ENCODE results near the gene CYB5B.

Gene CYB5B

GRCh38 chr16:69448470-69449193, 24.2 kb downstream of the CYB5B start:
- peak; percentile 48 to 77 for DNase-seq

- DNase-seq = no peak
These were observed 26.7 kb downstream of the CYB5B start for GRCh38 chr16:69451166-69451565.

- DNase-seq = no peak
These were observed 29.5 kb downstream of the CYB5B start for GRCh38 chr16:69453936-69454335.

GRCh38 chr16:69463876-69464275, 39.5 kb downstream of the CYB5B start:
- DNase-seq = no peak

GRCh38 chr16:69465083-69465721, 40.8 kb downstream of the CYB5B start:
- DNase-seq = no peak

- DNase-seq = no peak
These were observed 41.5 kb downstream of the CYB5B start for GRCh38 chr16:69465881-69466280.

DNA sequence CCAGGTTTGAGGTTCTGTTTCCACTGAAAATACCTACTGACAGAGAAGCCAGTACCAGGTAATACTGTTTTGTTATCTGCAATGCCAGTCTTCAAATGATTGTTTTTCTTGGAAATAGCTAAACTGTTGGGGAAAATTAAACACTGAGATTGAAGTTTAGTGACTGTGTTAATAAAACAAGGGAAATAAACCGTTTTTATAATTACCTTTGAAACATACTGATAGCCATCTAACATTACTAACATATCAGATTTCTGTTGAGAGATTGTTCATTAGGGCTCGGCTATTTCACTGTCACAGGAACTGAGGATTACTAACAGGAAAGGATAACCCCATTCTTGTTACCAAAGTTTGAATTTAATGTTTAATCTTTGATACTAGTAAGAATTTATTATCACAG, 42.1 kb downstream of the CYB5B start:
- no peak for DNase-seq

GRCh38 chr16:69467080-69467479, 42.7 kb downstream of the CYB5B start:
- no peak for DNase-seq

DNA sequence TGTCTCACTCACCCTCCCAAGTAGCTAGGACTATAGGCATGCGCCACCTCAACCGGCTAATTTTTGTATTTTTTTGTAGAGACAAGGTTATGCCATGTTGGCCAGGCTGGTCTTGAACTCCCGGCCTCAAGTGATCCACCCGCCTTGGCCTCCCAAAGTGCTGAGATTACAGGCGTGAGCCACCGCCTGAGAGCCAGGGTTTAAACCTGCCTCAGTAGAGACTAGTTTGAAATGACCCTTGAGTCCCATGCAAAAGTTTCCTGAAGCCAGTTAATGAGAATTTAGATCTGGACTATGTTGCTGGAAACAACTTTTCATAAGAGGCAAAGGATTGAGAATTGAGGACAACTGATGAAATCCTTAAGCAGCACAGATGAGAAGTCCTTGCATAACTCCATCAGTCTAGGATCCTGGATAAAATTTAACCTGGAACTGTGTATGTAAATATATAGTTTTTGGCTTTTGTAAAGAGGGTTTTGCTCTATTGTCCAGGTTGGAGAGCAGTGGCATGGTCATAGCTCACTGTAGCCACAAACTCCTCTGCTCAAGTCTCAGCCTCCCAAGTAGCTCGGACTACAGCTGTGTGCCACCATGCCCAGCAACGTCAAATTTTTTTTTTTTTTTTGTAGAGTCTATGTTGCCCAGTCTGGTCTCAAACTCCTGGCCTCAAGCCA, 43.2 kb downstream of the CYB5B start:
- DNase-seq = no peak

- no peak for DNase-seq
These were observed 45.6 kb downstream of the CYB5B start for GRCh38 chr16:69469807-69470561.

DNA sequence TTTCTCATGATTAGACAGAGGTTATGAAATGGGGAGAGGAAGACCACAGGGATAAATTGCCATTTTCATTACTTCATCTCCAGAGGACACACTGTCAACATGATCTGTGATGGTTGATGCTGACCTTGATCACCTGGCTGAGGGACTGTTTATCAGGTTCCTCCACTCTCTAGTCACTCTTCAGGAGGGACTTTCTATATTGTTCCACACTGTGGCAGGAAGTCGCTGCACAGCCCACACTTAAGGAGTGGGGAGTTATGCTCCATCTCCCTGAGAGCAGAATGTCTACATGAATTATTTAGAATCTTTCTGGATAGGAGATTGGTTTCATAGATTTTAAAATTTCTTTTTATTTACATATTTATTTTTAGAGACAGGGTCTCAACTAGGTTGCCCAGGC, 46.7 kb downstream of the CYB5B start:
- no peak for DNase-seq

DNA sequence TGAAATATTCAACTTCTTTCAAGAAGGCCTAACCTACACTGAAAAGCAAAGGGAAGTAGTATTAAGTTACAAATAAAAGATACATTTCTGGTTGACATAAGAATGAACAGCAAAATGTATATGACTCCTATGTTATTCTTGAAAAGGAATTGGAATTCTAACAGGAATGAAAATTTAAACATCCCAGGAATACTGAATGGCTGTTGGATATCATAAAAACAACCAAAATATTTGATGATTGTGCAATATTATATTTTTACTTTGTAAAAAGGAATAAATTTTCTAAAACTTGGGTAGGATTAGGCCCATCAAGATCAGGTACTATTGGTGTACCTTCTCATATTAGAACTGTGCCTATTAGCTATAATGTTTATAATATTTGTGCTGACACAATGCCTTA, 50.0 kb downstream of the CYB5B start:
- DNase-seq = no peak

DNA sequence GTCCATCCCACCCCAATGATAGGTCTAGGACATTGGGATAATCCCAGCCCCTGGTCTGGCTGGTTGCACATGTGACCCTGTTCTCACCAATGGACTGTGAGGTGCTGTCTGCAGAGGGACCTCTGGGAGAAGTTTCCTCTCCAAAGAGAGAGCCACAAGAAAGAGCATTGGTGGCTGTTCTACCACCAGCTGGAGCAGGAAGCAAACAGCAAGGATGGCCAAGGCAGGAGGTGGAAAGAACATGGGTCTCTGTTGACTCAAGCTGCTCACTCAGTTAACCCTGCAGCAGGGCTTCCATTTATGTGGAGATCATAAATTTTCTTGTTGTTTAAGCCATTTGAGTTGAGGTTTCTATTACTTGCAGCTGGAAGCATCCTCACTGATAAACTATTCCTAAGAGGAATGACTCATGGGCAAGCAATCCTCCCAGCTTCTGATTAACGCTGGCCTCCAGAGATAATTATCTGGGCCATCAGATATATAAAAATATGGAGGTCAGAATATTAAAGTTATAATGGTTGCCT, 52.6 kb downstream of the CYB5B start:
- no peak for DNase-seq

DNA sequence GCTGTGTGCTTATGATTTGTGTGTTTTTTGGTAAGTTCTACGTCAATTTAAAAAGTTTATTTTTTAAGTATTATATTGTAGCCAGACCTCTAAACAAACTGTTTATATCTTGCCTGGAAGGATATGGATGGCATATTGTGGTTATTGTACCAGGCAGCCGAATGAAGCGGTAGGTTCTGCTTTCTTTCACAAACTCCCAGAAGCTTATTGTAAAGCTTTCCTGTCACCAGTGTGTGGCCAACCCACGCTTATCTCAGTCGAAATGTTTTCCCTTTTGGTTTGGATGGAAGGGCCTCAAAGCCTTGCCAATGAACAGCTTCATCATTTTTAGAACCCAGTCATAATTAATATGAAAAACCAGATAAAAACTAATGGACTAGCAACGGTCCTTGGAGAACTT, 53.1 kb downstream of the CYB5B start:
- DNase-seq = no peak

- no peak for DNase-seq
These were observed 54.3 kb downstream of the CYB5B start for GRCh38 chr16:69478685-69479084.

GRCh38 chr16:69479775-69480174, 55.4 kb downstream of the CYB5B start:
- no peak for DNase-seq

DNA sequence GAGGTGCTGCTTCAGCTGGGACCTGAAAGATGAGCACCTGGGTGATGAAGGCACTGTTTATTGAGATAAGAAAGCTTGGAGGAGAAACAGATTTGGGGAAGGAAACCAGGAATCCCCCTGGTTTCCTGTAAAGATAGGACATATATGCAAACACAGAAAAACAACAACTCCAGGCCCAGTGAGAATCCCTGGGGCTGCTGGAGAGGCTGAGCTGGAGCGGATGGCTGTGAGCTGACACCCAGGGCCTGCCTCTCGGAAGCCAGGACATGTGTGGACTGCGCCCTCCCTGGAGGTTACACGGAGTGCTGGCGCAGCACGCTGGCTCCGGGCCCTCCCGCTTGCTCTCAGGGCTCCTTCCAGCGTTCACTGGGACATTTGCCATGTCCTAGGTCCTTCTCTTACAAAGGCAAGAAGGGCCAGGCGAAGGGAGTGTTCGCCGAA, 57.5 kb downstream of the CYB5B start:
- no peak for DNase-seq

DNA sequence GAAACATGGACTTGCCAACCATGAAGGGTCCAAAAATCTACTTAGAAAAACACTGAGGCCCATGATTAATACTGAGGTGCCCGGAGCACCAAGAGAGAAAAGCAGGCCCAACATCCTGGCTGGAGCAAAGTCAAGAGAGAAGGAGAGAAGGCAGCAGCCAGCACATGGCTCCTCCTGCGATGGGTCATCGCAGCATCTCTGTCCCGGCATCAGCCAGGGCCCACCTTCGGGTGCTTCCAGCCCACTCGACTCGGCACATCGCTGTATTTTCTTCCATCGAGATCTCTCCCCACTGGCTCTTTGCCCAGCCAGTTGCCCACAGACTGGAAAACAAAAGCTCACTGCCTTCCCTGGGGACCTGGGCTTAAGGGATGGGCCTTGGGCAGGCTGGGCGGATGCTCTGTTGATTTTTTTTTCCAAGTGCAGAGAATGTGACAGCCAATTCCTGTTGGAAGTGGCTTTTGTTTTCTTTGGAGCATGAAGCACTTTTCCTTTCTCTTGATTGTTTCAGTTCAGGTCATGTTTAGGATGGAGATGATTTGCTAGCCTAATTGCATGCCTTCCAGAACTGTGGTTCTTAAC, 58.1 kb downstream of the CYB5B start:
- DNase-seq = peak; percentile 79 to 88

GRCh38 chr16:69483611-69484010, 59.2 kb downstream of the CYB5B start:
- DNase-seq = peak in 1 of 2 experiments; percentile 27

DNA sequence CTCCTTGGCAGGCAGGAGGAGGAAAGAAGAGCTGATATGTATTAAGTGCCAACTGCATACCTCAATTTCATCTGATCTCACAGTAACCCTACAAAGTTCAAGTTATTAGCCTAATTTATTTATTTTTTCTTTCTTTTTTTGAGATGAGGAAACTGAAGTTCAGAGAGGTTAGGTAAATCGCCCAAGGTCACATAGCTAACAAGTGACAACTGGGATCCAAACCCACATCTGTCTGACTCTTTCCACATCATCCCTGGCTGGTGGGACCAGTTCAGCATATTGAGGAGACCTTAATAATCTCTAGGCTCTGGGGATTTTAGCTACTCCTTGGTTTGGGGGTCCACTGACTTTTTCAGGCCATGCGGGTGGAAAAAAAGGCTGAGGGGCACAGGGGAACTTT, 60.9 kb downstream of the CYB5B start:
- no peak for DNase-seq

- no peak for DNase-seq
These were observed 61.4 kb downstream of the CYB5B start for GRCh38 chr16:69485816-69486215.

GRCh38 chr16:69486272-69486671, 61.9 kb downstream of the CYB5B start:
- DNase-seq = no peak

DNA sequence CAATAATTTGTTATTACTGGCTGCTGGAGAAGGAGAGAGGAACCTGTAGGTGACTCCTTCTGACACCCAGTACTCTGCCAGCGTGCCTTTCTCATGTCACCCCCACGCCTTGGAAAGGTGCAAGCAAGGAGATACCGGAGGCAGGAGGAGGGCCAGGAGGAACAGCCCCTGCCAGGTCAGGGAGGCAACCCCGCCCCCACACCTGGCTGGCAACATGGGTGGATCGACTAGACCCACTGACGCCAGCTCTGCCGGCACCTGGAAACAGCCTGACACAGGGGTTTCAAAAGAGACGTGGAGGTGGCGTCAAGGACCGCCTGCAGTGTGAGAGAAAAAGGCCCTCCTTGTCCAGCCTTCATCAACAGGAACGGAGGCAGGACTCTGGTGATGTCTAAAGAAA, 62.3 kb downstream of the CYB5B start:
- DNase-seq = no peak
